Panc1 (cell line): ENCODE results near the gene CD55.

Source experiments
- CTCF ChIP-seq: fragments of 450-650 bp; IDR thresholded peaks from 2 replicates; pipeline ENCODE4 v1.5.1; 2017; ENCODE audit warnings: mild to moderate bottlenecking
- POLR2AphosphoS5 ChIP-seq: IDR thresholded peaks from 2 replicates; pipeline ENCODE4 v1.6.1; 2012; ENCODE audit warnings: mild to moderate bottlenecking, low read depth, low read length, moderate library complexity
- REST ChIP-seq, 2 experiments: IDR thresholded peaks; 2 replicates each; pipeline ENCODE4 v1.6.1; 2011 to 2012; ENCODE audit warnings: low read depth in 2 of 2, control low read depth in 1 of 2, low read length in 1 of 2, mild to moderate bottlenecking in 1 of 2, moderate library complexity in 1 of 2; ENCODE audit not compliant: insufficient read depth in 1 of 2
- TCF7L2 ChIP-seq: IDR thresholded peaks from 2 replicates; pipeline ENCODE4 v1.6.1; 2011; ENCODE audit warnings: mild to moderate bottlenecking, low read depth, low read length, inconsistent platforms

- TF ChIP-seq REST (IDR thresholded peaks at IDR 0.05; ENCODE audit: insufficient read depth in 1 of 2, low read depth in 2 of 2, low read length in 1 of 2) (no peak), POLR2AphosphoS5 (no peak), CTCF (no peak), TCF7L2 (no peak)
Observed at GRCh38 chr1:207318072-207318619, 3.3 kb upstream of the CD55 start.
